Measurements from ENCODE around the gene SERPINB3.

DNA sequence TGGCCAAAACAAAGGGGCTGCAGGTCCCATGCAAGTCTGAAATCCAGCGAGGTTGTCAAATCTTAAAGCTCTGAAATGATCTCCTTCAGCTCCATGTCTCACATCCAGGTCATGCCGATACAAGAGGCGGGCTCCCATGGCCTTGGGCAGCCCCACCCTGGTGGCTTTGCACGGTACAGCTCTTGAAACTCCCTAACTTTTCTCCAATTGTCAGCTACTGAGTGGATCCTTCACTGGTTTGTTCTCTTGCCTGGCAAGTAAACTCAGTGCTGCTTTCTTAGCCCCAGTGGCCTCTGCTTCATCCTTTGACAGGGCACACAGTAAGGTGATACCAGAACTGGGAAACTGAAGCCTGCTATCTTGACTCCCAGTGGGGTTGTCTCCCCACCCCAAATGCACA, 48.3 kb downstream of the SERPINB3 start:
- TF ChIP-seq MYC (IDR thresholded peaks at IDR 0.05; ENCODE audit: borderline replicate concordance, low read length) (no peak), MAZ (IDR thresholded peaks at IDR 0.05; ENCODE audit: borderline replicate concordance, low read depth, low read length) (no peak), BHLHE40 (IDR thresholded peaks at IDR 0.05; ENCODE audit: low read depth, low read length) (no peak), EP300 (IDR thresholded peaks at IDR 0.05) (no peak), RFX5 (IDR thresholded peaks at IDR 0.05) (no peak), ESRRA (IDR thresholded peaks at IDR 0.05; ENCODE audit: borderline replicate concordance, low read length) (no peak), RAD21 (conservative IDR thresholded peaks at IDR 0.05 in 1 of 2, IDR thresholded peaks at IDR 0.05 in 1 of 2) (no peak), GATA3 (IDR thresholded peaks at IDR 0.05; ENCODE audit: borderline replicate concordance) (no peak), HDAC2 (IDR thresholded peaks at IDR 0.05) (no peak), POLR2A (IDR thresholded peaks at IDR 0.05; ENCODE audit: low read length) (no peak)
- TF ChIP-seq, protein P1, sequence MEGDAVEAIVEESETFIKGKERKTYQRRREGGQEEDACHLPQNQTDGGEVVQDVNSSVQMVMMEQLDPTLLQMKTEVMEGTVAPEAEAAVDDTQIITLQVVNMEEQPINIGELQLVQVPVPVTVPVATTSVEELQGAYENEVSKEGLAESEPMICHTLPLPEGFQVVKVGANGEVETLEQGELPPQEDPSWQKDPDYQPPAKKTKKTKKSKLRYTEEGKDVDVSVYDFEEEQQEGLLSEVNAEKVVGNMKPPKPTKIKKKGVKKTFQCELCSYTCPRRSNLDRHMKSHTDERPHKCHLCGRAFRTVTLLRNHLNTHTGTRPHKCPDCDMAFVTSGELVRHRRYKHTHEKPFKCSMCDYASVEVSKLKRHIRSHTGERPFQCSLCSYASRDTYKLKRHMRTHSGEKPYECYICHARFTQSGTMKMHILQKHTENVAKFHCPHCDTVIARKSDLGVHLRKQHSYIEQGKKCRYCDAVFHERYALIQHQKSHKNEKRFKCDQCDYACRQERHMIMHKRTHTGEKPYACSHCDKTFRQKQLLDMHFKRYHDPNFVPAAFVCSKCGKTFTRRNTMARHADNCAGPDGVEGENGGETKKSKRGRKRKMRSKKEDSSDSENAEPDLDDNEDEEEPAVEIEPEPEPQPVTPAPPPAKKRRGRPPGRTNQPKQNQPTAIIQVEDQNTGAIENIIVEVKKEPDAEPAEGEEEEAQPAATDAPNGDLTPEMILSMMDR (IDR thresholded peaks at IDR 0.05): no peak

Data from A549 (cell line).